ENCODE data around the gene GPI. TPM values are rescaled to one million over a fixed set of nuclear protein-coding genes. Genes with fewer than 3 reads are reported as not detected.

The GPI gene
- total RNA-seq, 2 experiments from 2014 or later = 542 to 553 TPM

GRCh38 chr19:34343751-34344150 is 21.2 kb upstream of the GPI start:
- H3K27me3 Mint-ChIP-seq (ENCODE audit: low read depth) = no peaks in the 10 kb centered on the region
- intact Hi-C loops (cut with micrococcal nuclease) = no loop called here
- no peaks in the 10 kb centered on the region for H3K9me3 Mint-ChIP-seq
- CTCF ChIA-PET = interaction anchor here (0.6 to 1.1 kb wide), 5 partner anchors 43 to 1063 kb away, joined by 3 to 4 read pairs (median 3); no protein-coding TSS in a partner anchor
- H3K27ac Mint-ChIP-seq = no peak overlapping the region
- DNase-seq = no peak
- H3K4me1 Mint-ChIP-seq (ENCODE audit: low read depth) = peaks cover 3% of the 10 kb centered on the region
- peaks cover 12% of the 10 kb centered on the region for H3K36me3 Mint-ChIP-seq (ENCODE audit: low read depth)
- no peak overlapping the region for H3K4me3 Mint-ChIP-seq

DNA sequence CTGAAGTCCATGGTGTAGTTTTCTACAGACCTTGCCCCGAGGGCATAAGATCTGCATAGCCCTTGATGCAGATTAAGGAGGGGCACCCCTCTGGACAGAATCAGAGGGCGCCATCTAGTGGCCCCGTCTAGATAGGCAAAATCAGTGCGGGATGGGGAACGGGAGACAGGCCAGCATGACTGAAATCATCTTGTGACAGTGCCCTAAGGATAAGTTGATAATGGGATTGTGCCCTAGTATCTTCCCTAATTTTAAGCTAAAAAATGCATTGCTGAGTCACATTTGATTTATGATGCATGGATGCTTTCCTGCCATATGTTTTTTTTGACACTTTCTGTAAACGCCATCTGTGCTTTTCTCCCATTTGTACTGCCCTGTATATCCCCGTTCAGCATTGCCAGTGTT is 19.0 kb upstream of the GPI start:
- CTCF ChIA-PET = interaction anchor here (0.6 to 2.4 kb wide), 29 partner anchors 8 to 304 kb away, joined by 3 to 14 read pairs (median 5); partner anchors contain the start of gene GPI
- Mint-ChIP-seq H3K4me1 (ENCODE audit: low read depth) (peaks cover 17% of the 10 kb centered on the region), H3K27me3 (ENCODE audit: low read depth) (no peaks in the 10 kb centered on the region), H3K36me3 (ENCODE audit: low read depth) (peaks cover 12% of the 10 kb centered on the region), H3K4me3 (no peak overlapping the region), H3K27ac (no peak overlapping the region), H3K9me3 (no peaks in the 10 kb centered on the region)
- DNase-seq = peak; percentile 82
- intact Hi-C loops (cut with micrococcal nuclease) = loop anchor here (2.0 to 5.0 kb wide), 3 partner anchors 225 to 549 kb away; partner anchors contain the start of gene KCTD15

GRCh38 chr19:34347561-34348165 is 17.3 kb upstream of the GPI start:
- DNase-seq = no peak
- Mint-ChIP-seq H3K4me1 (ENCODE audit: low read depth) (peaks cover 21% of the 10 kb centered on the region), H3K9me3 (no peaks in the 10 kb centered on the region), H3K27ac (no peak overlapping the region), H3K27me3 (ENCODE audit: low read depth) (no peaks in the 10 kb centered on the region), H3K4me3 (no peak overlapping the region), H3K36me3 (ENCODE audit: low read depth) (peaks cover 10% of the 10 kb centered on the region)
- CTCF ChIA-PET = interaction anchor here (1.6 to 2.4 kb wide), 4 partner anchors 9 to 306 kb away, joined by 4 to 14 read pairs (median 7); no protein-coding TSS in a partner anchor
- intact Hi-C loops (cut with micrococcal nuclease) = loop anchor here (2.0 to 5.0 kb wide), 3 partner anchors 227 to 550 kb away; partner anchors contain the start of gene KCTD15

GRCh38 chr19:34348899-34349487 is 16.0 kb upstream of the GPI start:
- Mint-ChIP-seq H3K27me3 (ENCODE audit: low read depth) (no peaks in the 10 kb centered on the region), H3K27ac (no peak overlapping the region), H3K36me3 (ENCODE audit: low read depth) (peaks cover 4% of the 10 kb centered on the region), H3K4me1 (ENCODE audit: low read depth) (peaks cover 21% of the 10 kb centered on the region), H3K4me3 (no peak overlapping the region), H3K9me3 (no peaks in the 10 kb centered on the region)
- intact Hi-C loops (cut with micrococcal nuclease) = loop anchor here (5.0 kb wide), 2 partner anchors 307 to 552 kb away; partner anchors contain the start of gene KCTD15
- DNase-seq = no peak
- CTCF ChIA-PET = interaction anchor here (0.5 to 2.5 kb wide), 3 partner anchors 9 to 17 kb away, joined by 4 to 6 read pairs (median 5); no protein-coding TSS in a partner anchor

- peaks cover 21% of the 10 kb centered on the region for H3K4me1 Mint-ChIP-seq (ENCODE audit: low read depth)
- peak; percentile 89 for DNase-seq
- H3K27ac Mint-ChIP-seq = peak overlapping the region; percentile 82
- intact Hi-C loops (cut with micrococcal nuclease) = loop anchor here (1.0 to 5.0 kb wide), 7 partner anchors 9 to 978 kb away; partner anchors contain the start of genes CEBPG and UBA2
- H3K9me3 Mint-ChIP-seq = no peaks in the 10 kb centered on the region
- peaks cover 4% of the 10 kb centered on the region for H3K36me3 Mint-ChIP-seq (ENCODE audit: low read depth)
- CTCF ChIA-PET = interaction anchor here (2.5 kb wide), 1 partner anchor 12 kb away, joined by 5 read pairs; no protein-coding TSS in a partner anchor
- no peaks in the 10 kb centered on the region for H3K27me3 Mint-ChIP-seq (ENCODE audit: low read depth)
- H3K4me3 Mint-ChIP-seq = peak overlapping the region; percentile 2
Measured at GRCh38 chr19:34350161-34350561, 14.8 kb upstream of the GPI start.

DNA sequence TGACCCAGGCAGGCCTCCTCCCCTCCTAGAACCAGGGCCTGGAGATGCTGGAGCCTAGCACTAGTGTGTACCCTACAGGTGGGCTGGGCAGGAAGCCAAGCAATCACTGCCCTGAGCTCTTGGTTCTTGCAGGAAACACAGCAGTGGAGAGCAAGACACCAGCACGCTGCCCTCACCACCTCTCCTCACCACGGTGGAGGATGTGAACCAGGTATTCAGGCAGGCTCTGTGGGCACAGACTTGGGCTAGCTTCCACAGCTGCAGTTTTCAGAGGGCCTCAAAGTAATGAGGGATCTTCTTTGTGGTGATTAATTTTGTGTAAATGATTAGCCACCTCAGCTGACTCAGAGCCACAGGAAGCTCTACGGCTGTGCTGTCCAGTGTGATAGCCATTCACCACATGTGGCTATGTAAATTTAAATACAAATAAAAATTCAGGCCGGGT is 13.6 kb upstream of the GPI start:
- no peaks in the 10 kb centered on the region for H3K27me3 Mint-ChIP-seq (ENCODE audit: low read depth)
- H3K36me3 Mint-ChIP-seq (ENCODE audit: low read depth) = peaks cover 2% of the 10 kb centered on the region
- no peaks in the 10 kb centered on the region for H3K9me3 Mint-ChIP-seq
- intact Hi-C loops (cut with micrococcal nuclease) = loop anchor here (5.0 kb wide), 2 partner anchors 94 to 979 kb away; partner anchors contain the start of gene CEBPG
- CTCF ChIA-PET = no interaction called here
- H3K4me1 Mint-ChIP-seq (ENCODE audit: low read depth) = peaks cover 18% of the 10 kb centered on the region
- peak overlapping the region; percentile 81 for H3K27ac Mint-ChIP-seq
- no peak for DNase-seq
- H3K4me3 Mint-ChIP-seq = no peak overlapping the region

- Mint-ChIP-seq H3K4me3 (no peak overlapping the region), H3K27ac (no peak overlapping the region), H3K4me1 (ENCODE audit: low read depth) (peaks cover 27% of the 10 kb centered on the region), H3K36me3 (ENCODE audit: low read depth) (peaks cover 2% of the 10 kb centered on the region), H3K27me3 (ENCODE audit: low read depth) (no peaks in the 10 kb centered on the region), H3K9me3 (no peaks in the 10 kb centered on the region)
- intact Hi-C loops (cut with micrococcal nuclease) = loop anchor here (5.0 kb wide), 2 partner anchors 96 to 981 kb away; partner anchors contain the start of gene CEBPG
- no peak for DNase-seq
- CTCF ChIA-PET = interaction anchor here (1.1 kb wide), 1 partner anchor 121 kb away, joined by 4 read pairs; no protein-coding TSS in a partner anchor
Measured at GRCh38 chr19:34353546-34353945, 11.4 kb upstream of the GPI start.

DNA sequence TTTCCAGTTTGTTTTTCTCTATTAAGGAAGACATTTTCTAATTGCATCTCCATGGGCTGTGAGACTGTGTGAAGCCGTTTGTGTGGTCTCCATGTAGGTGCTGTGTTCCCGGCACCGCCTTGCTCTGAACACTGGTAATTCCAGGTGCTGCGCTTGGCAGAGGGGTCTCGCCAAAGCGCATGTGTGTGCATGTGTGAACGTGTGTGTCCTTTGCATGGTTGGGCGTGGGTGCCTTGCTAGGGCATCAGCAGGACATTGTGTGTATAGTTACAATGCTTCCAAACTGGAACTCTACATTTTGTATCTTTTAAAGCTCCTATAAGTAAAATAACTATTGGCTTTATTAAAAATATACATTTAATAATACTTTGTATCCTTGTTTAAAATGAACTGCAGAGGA is 9.8 kb upstream of the GPI start:
- intact Hi-C loops (cut with micrococcal nuclease) = no loop called here
- CTCF ChIA-PET = interaction anchor here (1.3 kb wide), 1 partner anchor 9 kb away, joined by 5 read pairs; no protein-coding TSS in a partner anchor
- DNase-seq = no peak
- Mint-ChIP-seq H3K27me3 (ENCODE audit: low read depth) (no peaks in the 10 kb centered on the region), H3K4me1 (ENCODE audit: low read depth) (peaks cover 30% of the 10 kb centered on the region), H3K36me3 (ENCODE audit: low read depth) (peaks cover 2% of the 10 kb centered on the region), H3K27ac (no peak overlapping the region), H3K9me3 (no peaks in the 10 kb centered on the region), H3K4me3 (no peak overlapping the region)

- Mint-ChIP-seq H3K36me3 (ENCODE audit: low read depth) (peaks cover 2% of the 10 kb centered on the region), H3K27me3 (ENCODE audit: low read depth) (no peaks in the 10 kb centered on the region), H3K4me3 (no peak overlapping the region), H3K27ac (peak overlapping the region; percentile 24), H3K9me3 (no peaks in the 10 kb centered on the region), H3K4me1 (ENCODE audit: low read depth) (peaks cover 25% of the 10 kb centered on the region)
- CTCF ChIA-PET = interaction anchor here (0.5 to 1.4 kb wide), 3 partner anchors 8 to 143 kb away, joined by 3 to 7 read pairs (median 3); partner anchors contain the start of gene GPI
- no peak for DNase-seq
- intact Hi-C loops (cut with micrococcal nuclease) = no loop called here
Measured at GRCh38 chr19:34356875-34357274, 8.1 kb upstream of the GPI start.

- intact Hi-C loops (cut with micrococcal nuclease) = no loop called here
- no peak overlapping the region for H3K27ac Mint-ChIP-seq
- CTCF ChIA-PET = interaction anchor here (0.5 to 1.4 kb wide), 3 partner anchors 8 to 142 kb away, joined by 3 to 7 read pairs (median 3); partner anchors contain the start of gene GPI
- no peaks in the 10 kb centered on the region for H3K27me3 Mint-ChIP-seq (ENCODE audit: low read depth)
- peaks cover 2% of the 10 kb centered on the region for H3K36me3 Mint-ChIP-seq (ENCODE audit: low read depth)
- no peaks in the 10 kb centered on the region for H3K9me3 Mint-ChIP-seq
- H3K4me1 Mint-ChIP-seq (ENCODE audit: low read depth) = peaks cover 25% of the 10 kb centered on the region
- peak overlapping the region; percentile 80 for H3K4me3 Mint-ChIP-seq
- no peak for DNase-seq
Measured at GRCh38 chr19:34357431-34357830, 7.6 kb upstream of the GPI start.

GRCh38 chr19:34359140-34359953 is 5.6 kb upstream of the GPI start:
- H3K27me3 Mint-ChIP-seq (ENCODE audit: low read depth) = no peaks in the 10 kb centered on the region
- H3K9me3 Mint-ChIP-seq = no peaks in the 10 kb centered on the region
- intact Hi-C loops (cut with micrococcal nuclease) = loop anchor here (1.0 to 2.0 kb wide), 5 partner anchors 9 to 642 kb away; no protein-coding TSS in a partner anchor
- peaks cover 35% of the 10 kb centered on the region for H3K4me1 Mint-ChIP-seq (ENCODE audit: low read depth)
- peak; percentile 96 for DNase-seq
- CTCF ChIA-PET = interaction anchor here (0.6 to 1.0 kb wide), 2 partner anchors 13 to 26 kb away, joined by 5 to 6 read pairs; no protein-coding TSS in a partner anchor
- peak overlapping the region; percentile 93 for H3K27ac Mint-ChIP-seq
- H3K36me3 Mint-ChIP-seq (ENCODE audit: low read depth) = peaks cover 2% of the 10 kb centered on the region
- peak overlapping the region; percentile 80 for H3K4me3 Mint-ChIP-seq
